GM12892 (cell line): ENCODE results near the gene MGME1.
A peak's percentile ranks its signal among the peaks of the same experiment; 100 is the strongest.

Source experiments
- POLR2A ChIP-seq: IDR thresholded peaks from 2 replicates; pipeline ENCODE4 v1.6.1; 2011; ENCODE audit warnings: low read depth, low read length, control low read depth
- POLR2AphosphoS5 ChIP-seq: IDR thresholded peaks from 2 replicates; pipeline ENCODE4 v1.6.1; 2011; ENCODE audit warnings: low read depth, low read length, control low read depth
- TAF1 ChIP-seq: IDR thresholded peaks from 2 replicates; pipeline ENCODE4 v1.6.1; 2011; ENCODE audit warnings: low read depth, mild to moderate bottlenecking, control low read depth, low read length, borderline replicate concordance

DNA sequence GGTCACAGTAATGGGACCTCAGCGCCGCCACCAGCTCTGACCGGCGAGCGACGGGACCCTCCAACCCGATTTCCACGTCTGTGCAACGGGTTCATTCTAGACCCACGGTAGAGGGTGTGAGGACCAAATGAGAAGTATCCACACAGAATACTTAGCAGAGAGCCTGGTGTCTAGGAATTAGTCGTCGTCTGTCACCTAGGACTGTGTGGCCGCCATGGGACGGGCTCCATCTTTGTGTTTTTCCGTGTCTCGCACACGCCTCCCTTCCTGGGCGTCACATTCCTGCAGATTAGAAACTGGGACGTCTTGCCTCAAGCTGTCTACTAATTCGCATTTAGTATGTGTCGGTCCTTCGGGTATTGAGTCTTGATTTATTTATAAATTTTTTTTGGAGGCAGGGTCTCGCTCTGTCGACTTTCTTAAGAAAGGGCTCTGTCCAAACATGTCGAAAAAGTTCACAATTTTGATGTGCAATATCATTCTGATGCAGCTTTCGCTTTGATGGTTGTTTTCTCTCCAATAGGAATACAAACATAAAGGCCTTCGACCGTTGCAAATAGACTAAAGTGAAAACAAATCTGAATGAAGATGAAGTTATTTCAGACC is 563 bp downstream of the MGME1 start:
- TF ChIP-seq POLR2A = no peak; the same call in 1 of the 2 replicates
- peak; percentile 7; the same call in 1 of the 2 replicates for TF ChIP-seq TAF1
- no peak; the same call in 1 of the 2 replicates for TF ChIP-seq POLR2AphosphoS5
